Astrocyte of the spinal cord (primary cell): ENCODE results near the gene NUP214.
"Not testable (repeated sequence)": the region's sequence is repeated elsewhere in the genome, so short reads cannot be mapped to it uniquely, and the experiment has no call there.

ENCODE experiments used
- DNase-seq: peaks from one replicate; pipeline ENCODE4 v3.0.0; 2011; ENCODE audit warnings: low read depth, low spot score
- H3K4me3 ChIP-seq: 2 replicates; pipeline ENCODE4 v1.5.1; 2011; ENCODE audit warnings: low read depth, mild to moderate bottlenecking, low read length, moderate library complexity
- CTCF ChIP-seq: IDR thresholded peaks from 2 replicates; pipeline ENCODE4 v1.5.1; 2012; ENCODE audit warnings: low read depth, mild to moderate bottlenecking, low read length, inconsistent platforms
- in situ Hi-C: cut with HindIII; loops from 2 replicates; pipeline ENCODE4 v1.10.0; 2017; ENCODE audit warnings: low sequenced_read_pairs

NUP214 gene

GRCh38 chr9:131263701-131264100, 138.3 kb downstream of the NUP214 start:
- TF ChIP-seq CTCF = no peak
- DNase-seq = no peak
- H3K4me3 ChIP-seq = no peak overlapping the region
- in situ Hi-C loops = no loop called here

GRCh38 chr9:131264231-131264630, 138.8 kb downstream of the NUP214 start:
- TF ChIP-seq CTCF = no peak
- in situ Hi-C loops = no loop called here
- H3K4me3 ChIP-seq = no peak overlapping the region
- DNase-seq = no peak

GRCh38 chr9:131266266-131267229, 141.2 kb downstream of the NUP214 start:
- no peak for TF ChIP-seq CTCF
- in situ Hi-C loops = no loop called here
- no peak overlapping the region for H3K4me3 ChIP-seq
- no peak for DNase-seq

- in situ Hi-C loops = no loop called here
- no peak for TF ChIP-seq CTCF
- DNase-seq = no peak
- H3K4me3 ChIP-seq = no peak overlapping the region
These were observed 145.0 kb downstream of the NUP214 start for GRCh38 chr9:131270171-131271015.

- H3K4me3 ChIP-seq = not testable (repeated sequence)
These were observed 145.6 kb downstream of the NUP214 start for GRCh38 chr9:131271016-131271273.

GRCh38 chr9:131271506-131271931, 146.1 kb downstream of the NUP214 start:
- no peak overlapping the region for H3K4me3 ChIP-seq
- TF ChIP-seq CTCF = no peak
- in situ Hi-C loops = no loop called here
- no peak for DNase-seq

More at GRCh38 chr9:131271016-131271273, 145.6 kb downstream of the NUP214 start:
- in situ Hi-C loops, DNase-seq: not testable (repeated sequence)

- no peak for DNase-seq
- TF ChIP-seq CTCF = no peak
- no peak overlapping the region for H3K4me3 ChIP-seq
- in situ Hi-C loops = no loop called here
These were observed 146.8 kb downstream of the NUP214 start for GRCh38 chr9:131272212-131272611.
